Vagina (tissue), 2 donors: ENCODE data around the gene CHRND. TPM values are rescaled to one million over a fixed set of nuclear protein-coding genes. Genes with fewer than 3 reads are reported as not detected.

ENCODE experiments used
- DNase-seq, 2 donors: peaks; one replicate each; pipeline ENCODE4 v3.0.0-alpha.2; 2017; ENCODE audit errors: extremely low spot score in 2 of 2
- H3K27ac ChIP-seq: fragments of 200-600 bp; sonication (generic); one replicate; pipeline ENCODE4 v1.5.1; 2019
- H3K27me3 ChIP-seq: fragments of 200-600 bp; sonication (generic); one replicate; pipeline ENCODE4 v1.5.1; 2019
- H3K36me3 ChIP-seq, 2 donors: fragments of 200-600 bp; sonication (generic); one replicate each; pipeline ENCODE4 v1.5.1; 2017 to 2019
- H3K4me1 ChIP-seq: fragments of 200-600 bp; sonication (generic); one replicate; pipeline ENCODE4 v1.5.1; 2019
- H3K4me3 ChIP-seq, 2 donors: fragments of 200-600 bp; sonication (generic); 1 replicate in 1 of 2; 2 replicates in 1 of 2; pipeline ENCODE4 v1.5.1; 2016 to 2019
- H3K9me3 ChIP-seq: fragments of 200-600 bp; sonication (generic); one replicate; pipeline ENCODE4 v1.5.1; 2019
- POLR2A ChIP-seq, 2 donors: fragments of 450-650 bp; IDR thresholded peaks; one replicate each; pipeline ENCODE4 v1.6.1; 2017; ENCODE audit warnings: antibody characterized with exemption in 2 of 2, mild to moderate bottlenecking in 2 of 2, moderate library complexity in 2 of 2
- POLR2AphosphoS5 ChIP-seq, 2 donors: sonication (generic); formaldehyde crosslinking; IDR thresholded peaks; one replicate each; pipeline ENCODE4 v1.9.0; 2017; ENCODE audit warnings: antibody characterized with exemption in 2 of 2, mild to moderate bottlenecking in 2 of 2, low read depth in 1 of 2; ENCODE audit not compliant: insufficient read depth in 1 of 2
- intact Hi-C: fragments of 100-400 bp; cut with DNase I; formaldehyde crosslinking; loops from one replicate; pipeline ENCODE4 v1.15.1; 2023
- total RNA-seq: library from RNA; depleted of rRNA; stranded (reverse); fragments of >200 nt; gene quantifications from one replicate; pipeline ENCODE4 v1.2.3, GENCODE V29; 2016
- TF ChIP-seq, protein P1 (sequence below), 3 experiments: fragments of 450-650 bp in 2 of 3; fragments of 200-600 bp in 1 of 3; sonication (generic) in 1 of 3; IDR thresholded peaks; one replicate each; pipeline ENCODE4 v1.5.1; 2017 to 2019; ENCODE audit warnings: antibody characterized with exemption in 3 of 3, mild to moderate bottlenecking in 2 of 3, moderate library complexity in 2 of 3

Gene CHRND
- total RNA-seq, result not detected

DNA sequence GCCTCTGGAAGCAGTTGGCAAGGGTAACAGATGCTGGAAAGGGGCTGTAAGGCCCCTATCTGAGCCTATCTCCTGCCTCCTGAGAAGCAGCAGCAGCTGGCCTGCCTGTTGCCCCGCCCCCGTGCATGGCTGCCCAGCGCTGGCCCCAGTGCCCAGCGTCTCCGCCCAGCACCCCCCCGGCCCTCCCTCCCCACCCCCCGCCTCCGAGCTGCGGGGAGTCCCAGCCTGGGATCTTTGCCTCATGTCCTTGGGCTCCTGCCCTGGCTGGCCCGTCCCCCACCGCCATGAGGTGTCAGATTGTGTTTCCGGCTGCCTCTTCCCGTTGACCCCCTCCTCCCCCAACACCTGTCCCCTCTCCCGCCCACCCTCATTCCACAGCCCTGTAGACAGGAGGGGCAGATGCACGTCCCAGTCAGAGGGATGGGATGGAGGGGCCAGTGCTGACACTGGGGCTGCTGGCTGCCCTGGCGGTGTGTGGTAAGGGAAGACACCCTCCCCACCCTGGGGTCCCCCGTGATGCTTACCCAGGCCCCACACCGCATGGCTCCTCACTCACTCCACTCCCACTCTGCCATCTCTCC lies at the start of gene CHRND:
CHRND (plus strand) TSS at position 370 of the 581 bp plus-strand sequence; CDS start at position 426, 56 bp downstream.
- Histone ChIP-seq H3K27ac (no peak within 1 kb of the TSS), H3K27me3 (peaks cover 17% of the 10 kb centered on the region), H3K4me3 (no peak within 1 kb of the TSS), H3K36me3 (no peaks in the 10 kb centered on the region), H3K4me1 (peaks cover 21% of the 10 kb centered on the region), H3K9me3 (no peaks in the 10 kb centered on the region)
- TF ChIP-seq, protein P1, sequence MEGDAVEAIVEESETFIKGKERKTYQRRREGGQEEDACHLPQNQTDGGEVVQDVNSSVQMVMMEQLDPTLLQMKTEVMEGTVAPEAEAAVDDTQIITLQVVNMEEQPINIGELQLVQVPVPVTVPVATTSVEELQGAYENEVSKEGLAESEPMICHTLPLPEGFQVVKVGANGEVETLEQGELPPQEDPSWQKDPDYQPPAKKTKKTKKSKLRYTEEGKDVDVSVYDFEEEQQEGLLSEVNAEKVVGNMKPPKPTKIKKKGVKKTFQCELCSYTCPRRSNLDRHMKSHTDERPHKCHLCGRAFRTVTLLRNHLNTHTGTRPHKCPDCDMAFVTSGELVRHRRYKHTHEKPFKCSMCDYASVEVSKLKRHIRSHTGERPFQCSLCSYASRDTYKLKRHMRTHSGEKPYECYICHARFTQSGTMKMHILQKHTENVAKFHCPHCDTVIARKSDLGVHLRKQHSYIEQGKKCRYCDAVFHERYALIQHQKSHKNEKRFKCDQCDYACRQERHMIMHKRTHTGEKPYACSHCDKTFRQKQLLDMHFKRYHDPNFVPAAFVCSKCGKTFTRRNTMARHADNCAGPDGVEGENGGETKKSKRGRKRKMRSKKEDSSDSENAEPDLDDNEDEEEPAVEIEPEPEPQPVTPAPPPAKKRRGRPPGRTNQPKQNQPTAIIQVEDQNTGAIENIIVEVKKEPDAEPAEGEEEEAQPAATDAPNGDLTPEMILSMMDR (IDR thresholded peaks at IDR 0.05), result no peak
- TF ChIP-seq POLR2AphosphoS5 (IDR thresholded peaks at IDR 0.05; ENCODE audit: insufficient read depth in 1 of 2, low read depth in 1 of 2) (no peak), POLR2A (IDR thresholded peaks at IDR 0.05) (no peak)
- intact Hi-C loops, result no loop called here
- DNase-seq, result no peak

DNA sequence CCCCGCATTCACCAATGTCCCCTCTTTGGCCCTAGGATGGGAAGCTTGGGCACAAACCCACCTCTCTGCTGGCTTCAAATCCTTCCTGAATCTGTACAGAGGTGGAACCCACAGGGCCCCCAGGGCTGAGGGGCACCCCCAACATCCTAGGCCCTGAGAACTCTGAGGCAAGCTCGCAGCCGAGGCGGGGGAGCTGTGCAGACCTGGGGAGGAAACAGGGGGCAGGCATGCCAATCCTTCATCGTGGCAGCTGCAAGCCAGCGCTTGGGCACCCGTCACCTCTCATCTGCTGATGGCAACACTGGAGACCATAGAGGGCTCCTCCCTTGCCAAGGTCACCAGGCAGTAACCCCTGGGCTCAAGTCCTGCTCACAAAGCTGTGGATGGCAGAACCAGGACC lies 49.2 kb upstream of the CHRND start:
- intact Hi-C loops, result no loop called here
- Histone ChIP-seq H3K27me3 (no peaks in the 10 kb centered on the region), H3K36me3 (no peaks in the 10 kb centered on the region), H3K9me3 (no peaks in the 10 kb centered on the region), H3K4me3 (no peak overlapping the region), H3K27ac (no peak overlapping the region), H3K4me1 (no peaks in the 10 kb centered on the region)
- TF ChIP-seq POLR2AphosphoS5 (IDR thresholded peaks at IDR 0.05; ENCODE audit: insufficient read depth in 1 of 2, low read depth in 1 of 2) (no peak), POLR2A (IDR thresholded peaks at IDR 0.05) (no peak)
- TF ChIP-seq, protein P1 (IDR thresholded peaks at IDR 0.05), result no peak
- DNase-seq, result no peak

DNA sequence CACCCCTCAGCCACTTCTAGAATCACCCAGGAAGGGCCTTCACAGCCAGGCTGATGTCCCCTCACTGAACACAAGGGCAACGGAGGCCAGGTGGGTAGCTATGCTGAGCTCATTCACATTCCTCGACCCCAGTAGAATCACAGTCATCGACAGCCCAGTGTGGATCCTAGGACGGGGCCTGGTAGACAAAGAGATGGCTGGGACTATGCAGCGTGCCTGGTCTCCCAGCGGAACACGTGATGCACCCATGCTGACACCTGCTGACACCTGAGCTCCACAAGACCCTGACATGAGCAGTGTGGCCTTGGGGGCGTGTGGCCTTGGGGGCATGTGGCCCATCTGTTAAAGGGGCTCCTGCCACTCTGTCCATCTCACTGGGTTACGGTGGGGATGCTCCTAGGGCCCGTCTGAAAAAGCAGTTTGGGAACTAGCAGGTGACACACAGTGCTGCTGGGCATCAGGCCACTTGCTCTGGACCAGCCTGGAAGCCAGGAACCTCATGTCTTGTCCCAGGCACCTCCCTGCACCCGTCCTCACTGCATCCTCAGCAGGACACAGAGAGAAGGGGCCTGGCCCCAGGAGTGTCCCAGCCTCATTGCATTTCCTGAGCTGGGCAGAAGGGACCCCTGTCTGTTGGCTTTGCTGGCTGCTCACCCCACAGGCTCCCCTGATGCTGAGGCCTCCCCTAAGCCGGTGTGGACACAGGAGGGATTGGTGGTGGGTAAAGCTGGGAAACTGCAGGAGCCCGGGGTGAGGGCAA lies 48.0 kb upstream of the CHRND start:
- Histone ChIP-seq H3K4me3 (no peak overlapping the region), H3K27ac (no peak overlapping the region), H3K27me3 (no peaks in the 10 kb centered on the region), H3K9me3 (no peaks in the 10 kb centered on the region), H3K36me3 (no peaks in the 10 kb centered on the region), H3K4me1 (no peaks in the 10 kb centered on the region)
- TF ChIP-seq, protein P1 (IDR thresholded peaks at IDR 0.05), result no peak
- TF ChIP-seq POLR2AphosphoS5 (IDR thresholded peaks at IDR 0.05; ENCODE audit: insufficient read depth in 1 of 2, low read depth in 1 of 2) (no peak), POLR2A (IDR thresholded peaks at IDR 0.05) (no peak)
- no peak for DNase-seq
- intact Hi-C loops, result no loop called here

DNA sequence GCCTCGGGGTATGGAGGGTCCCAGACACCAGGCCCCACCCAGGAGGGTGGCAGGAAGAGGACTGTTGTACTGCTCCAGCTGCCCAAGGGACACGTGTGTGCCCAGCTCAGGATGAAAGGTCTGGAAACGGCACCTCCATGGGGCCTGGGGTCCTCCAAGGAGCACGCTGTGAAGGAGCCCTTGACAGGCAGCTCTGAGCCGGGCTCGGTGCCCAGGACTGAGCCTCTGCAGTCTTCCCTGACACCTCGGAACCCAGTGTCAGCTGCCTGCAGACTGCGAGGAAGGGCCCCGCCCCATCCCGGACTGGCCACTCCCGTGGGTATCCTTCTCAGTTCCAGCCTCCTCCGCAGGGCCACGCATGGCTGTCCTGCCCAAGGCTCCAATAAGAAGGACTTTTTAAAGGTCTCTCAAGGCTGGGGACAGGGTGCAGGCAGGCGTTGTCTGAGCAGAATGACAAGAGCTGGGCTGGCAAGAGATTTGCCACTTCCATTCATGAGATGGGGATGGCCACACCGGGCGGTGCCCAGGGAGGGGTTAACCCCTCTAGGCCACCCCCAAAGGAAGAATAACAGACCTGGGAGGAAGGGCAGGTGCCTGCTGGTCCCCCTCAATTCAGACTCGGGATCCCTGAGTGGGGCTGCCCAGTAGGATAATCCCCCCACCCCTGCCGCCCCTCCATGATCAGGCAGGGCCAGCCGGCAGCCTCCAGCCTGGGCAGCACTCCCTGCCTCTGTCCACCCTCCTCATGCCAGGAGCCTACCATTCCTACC lies 47.2 kb upstream of the CHRND start:
- TF ChIP-seq, protein P1 (IDR thresholded peaks at IDR 0.05), result no peak
- TF ChIP-seq POLR2A (IDR thresholded peaks at IDR 0.05), result no peak
- no peak for TF ChIP-seq POLR2AphosphoS5 (IDR thresholded peaks at IDR 0.05; ENCODE audit: insufficient read depth in 1 of 2, low read depth in 1 of 2)
- Histone ChIP-seq H3K9me3 (no peaks in the 10 kb centered on the region), H3K27me3 (no peaks in the 10 kb centered on the region), H3K4me1 (no peaks in the 10 kb centered on the region), H3K27ac (no peak overlapping the region), H3K4me3 (no peak overlapping the region), H3K36me3 (no peaks in the 10 kb centered on the region)
- intact Hi-C loops, result no loop called here
- no peak for DNase-seq
